HepG2 (cell line): Measurements from ENCODE around the gene PKM. TPM values are rescaled to one million over a fixed set of nuclear protein-coding genes. Genes with fewer than 3 reads are reported as not detected.

Experiments
- AGO2 ChIP-seq: fragments of 200-400 bp; formaldehyde crosslinking; optimal IDR thresholded peaks from 2 replicates; pipeline ENCODE3; 2017; ENCODE audit warnings: mild to moderate bottlenecking, low read depth, low read length, moderate library complexity
- FOXK1 ChIP-seq: sonication (generic); formaldehyde crosslinking; IDR thresholded peaks from 2 replicates; pipeline ENCODE4 v1.4.0; 2020; ENCODE audit warnings: low read depth, missing genetic modification reagents, borderline replicate concordance
- KDM5B ChIP-seq: sonication (generic); formaldehyde crosslinking; IDR thresholded peaks from 2 replicates; pipeline ENCODE4 v1.4.0; 2020; ENCODE audit warnings: missing genetic modification reagents, mild to moderate bottlenecking, borderline replicate concordance
- MAX ChIP-seq: IDR thresholded peaks from 2 replicates; pipeline ENCODE4 v1.6.1; 2012; ENCODE audit warnings: inconsistent platforms
- MAZ ChIP-seq, 2 experiments: sonication (generic) in 1 of 2; formaldehyde crosslinking in 1 of 2; IDR thresholded peaks; 2 replicates each; pipeline versions ENCODE4 v1.5.0 to v1.6.1; 2012 to 2020; ENCODE audit warnings: low read depth in 2 of 2, mild to moderate bottlenecking in 2 of 2, borderline replicate concordance in 1 of 2, improper control_type of control experiment in 1 of 2, low read length in 1 of 2, missing genetic modification reagents in 1 of 2, moderate library complexity in 1 of 2
- MBD4 ChIP-seq: IDR thresholded peaks from 2 replicates; pipeline ENCODE4 v1.6.1; 2012; ENCODE audit warnings: low read length, inconsistent platforms, borderline replicate concordance
- NFAT5 ChIP-seq: sonication (generic); formaldehyde crosslinking; IDR thresholded peaks from 2 replicates; pipeline ENCODE4 v1.4.0; 2020; ENCODE audit warnings: missing genetic modification reagents
- NR2F6 ChIP-seq, 2 experiments: IDR thresholded peaks; 2 replicates each; pipeline ENCODE4 v1.6.1; 2016; ENCODE audit warnings: antibody characterized with exemption in 1 of 2, mild to moderate bottlenecking in 1 of 2
- PHF5A ChIP-seq: IDR thresholded peaks from one replicate; pipeline ENCODE4 v1.6.1; 2018; ENCODE audit warnings: low read depth, missing genetic modification reagents; ENCODE audit not compliant: unreplicated experiment
- POLR2AphosphoS5 ChIP-seq: IDR thresholded peaks from 2 replicates; pipeline ENCODE4 v1.6.1; 2012; ENCODE audit warnings: low read depth, low read length
- SAP130 ChIP-seq: IDR thresholded peaks from 2 replicates; pipeline ENCODE4 v1.6.1; 2016; ENCODE audit warnings: low read depth
- STAT6 ChIP-seq: sonication (generic); formaldehyde crosslinking; IDR thresholded peaks from 2 replicates; pipeline ENCODE4 v1.4.0; 2020; ENCODE audit warnings: missing genetic modification reagents, mild to moderate bottlenecking, borderline replicate concordance
- TAF1 ChIP-seq: sonication (generic); formaldehyde crosslinking; IDR thresholded peaks from 2 replicates; pipeline ENCODE4 v1.4.0; 2020; ENCODE audit warnings: missing genetic modification reagents
- ZEB1 ChIP-seq: IDR thresholded peaks from 2 replicates; pipeline ENCODE4 v1.6.1; 2012; ENCODE audit warnings: mild to moderate bottlenecking, low read depth, inconsistent platforms; ENCODE audit not compliant: insufficient replicate concordance
- ZFP41 ChIP-seq: sonication (generic); formaldehyde crosslinking; IDR thresholded peaks from 2 replicates; pipeline ENCODE4 v1.4.0; 2020; ENCODE audit warnings: mild to moderate bottlenecking, missing genetic modification reagents, borderline replicate concordance
- ZFP91 ChIP-seq: sonication (generic); formaldehyde crosslinking; IDR thresholded peaks from 2 replicates; pipeline ENCODE4 v1.9.0; 2022; ENCODE audit warnings: missing genetic modification reagents, mild to moderate bottlenecking, borderline replicate concordance
- ZNF138 ChIP-seq: sonication (generic); formaldehyde crosslinking; IDR thresholded peaks from 2 replicates; pipeline ENCODE4 v1.5.0; 2020; ENCODE audit warnings: mild to moderate bottlenecking, low read depth, missing genetic modification reagents
- ZNF709 ChIP-seq: sonication (generic); formaldehyde crosslinking; IDR thresholded peaks from 2 replicates; pipeline ENCODE4 v1.5.0; 2020; ENCODE audit warnings: mild to moderate bottlenecking, missing genetic modification reagents
- polyA plus RNA-seq, 8 experiments: library from polyadenylated mRNA; depleted of rRNA in 3 of 8; stranded (reverse) in 7 of 8; unstranded in 1 of 8; fragments of >200 nt; fragmentation: Illumina TruSeq in 4 of 8; extraction: Trizol in 4 of 8; gene quantifications; 2 replicates each; pipeline versions ENCODE4 v1.2.1 to v1.2.3, GENCODE V29; 2011 to 2016; ENCODE audit warnings: low read depth in 4 of 8, missing spikeins in 1 of 8, mixed read lengths in 1 of 8; ENCODE audit not compliant: insufficient read depth in 1 of 8
- total RNA-seq, 5 experiments: library from RNA; depleted of rRNA; stranded (reverse); fragments of >200 nt; fragmentation: Illumina TruSeq; extraction: Trizol; gene quantifications; 2 replicates each; pipeline ENCODE4 v1.2.3, GENCODE V29; 2016; ENCODE audit warnings: low read depth in 1 of 5

Gene PKM
- total and polyA plus RNA-seq, 2 of the 13 experiments (the other 11 are each of a cell fraction or from before 2014, with no cell fraction given): 488 to 780 TPM

GRCh38 chr15:72198356-72199204 lies 32.4 kb downstream of the PKM start (continued):
- TF ChIP-seq NFAT5 (CRISPR knock-in tag) (no peak), ZFP41 (CRISPR knock-in tag) (0 out of 2 replicates have a peak, but pooled peaks have one; percentile 52), KDM5B (CRISPR knock-in tag) (peak; percentile 9; the same call in 1 of the 2 replicates), STAT6 (no peak; the same call in 1 of the 2 replicates), PHF5A (CRISPR knock-in tag) (peak; percentile 48), ZNF138 (CRISPR knock-in tag) (no peak), ZFP91 (peak; percentile 63; the same call in 1 of the 2 replicates), ZEB1 (peak; percentile 54), MAX (0 out of 2 replicates have a peak, but pooled peaks have one; percentile 21), SAP130 (peak; percentile 25; the same call in 1 of the 2 replicates), NR2F6 (IDR thresholded peaks at IDR 0.05) (no peak), NR2F6 (CRISPR knock-in tag; IDR thresholded peaks at IDR 0.05) (peak; percentile 31; the same call in 1 of the 2 replicates), FOXK1 (CRISPR knock-in tag) (no peak), POLR2AphosphoS5 (peak; percentile 64), MAZ (IDR thresholded peaks at IDR 0.05; ENCODE audit: borderline replicate concordance, low read depth, low read length) (no peak), MAZ (CRISPR knock-in tag; IDR thresholded peaks at IDR 0.05; ENCODE audit: low read depth) (no peak), MBD4 (0 out of 2 replicates have a peak, but pooled peaks have one; percentile 78), ZNF709 (CRISPR knock-in tag) (no peak), TAF1 (CRISPR knock-in tag) (no peak), AGO2 (peak; percentile 21)
